Dermis microvascular lymphatic vessel endothelial cell (primary cell): ENCODE measurements around the gene PI4K2A. TPM values are rescaled to one million over a fixed set of nuclear protein-coding genes. Genes with fewer than 3 reads are reported as not detected.

ENCODE experiments used
- DNase-seq, 2 donors: peaks; one replicate each; pipeline versions ENCODE4 v3.0.0 to v3.0.0-alpha.2; 2010; ENCODE audit warnings: low read depth in 2 of 2
- total RNA-seq: library from RNA; depleted of rRNA; stranded (reverse); fragments of >200 nt; gene quantifications from 2 replicates; pipeline ENCODE4 v1.2.1, GENCODE V29; 2014

The PI4K2A gene
- total RNA-seq, 1 donor from 2014 or later, result 10.5 TPM

DNA sequence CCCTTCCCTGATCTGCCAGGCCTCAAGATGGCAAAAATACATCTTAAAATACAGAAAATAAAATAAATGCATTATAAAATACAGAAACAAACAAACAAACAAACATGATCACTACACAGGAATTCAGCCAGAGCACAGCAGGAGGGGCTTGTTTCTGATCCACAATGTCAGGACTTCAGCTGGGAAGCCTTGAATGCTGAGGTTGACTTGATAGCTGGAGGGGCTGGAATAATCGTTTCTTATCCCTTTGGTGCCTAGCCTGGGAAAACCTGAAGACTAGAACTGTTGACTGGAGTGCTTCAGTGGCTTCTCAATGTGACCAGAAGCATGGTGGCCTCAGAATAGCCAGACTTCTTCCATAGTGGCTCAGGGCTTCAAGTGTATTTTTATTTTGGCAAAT is 63.9 kb downstream of the PI4K2A start:
- DNase-seq, result no peak

DNA sequence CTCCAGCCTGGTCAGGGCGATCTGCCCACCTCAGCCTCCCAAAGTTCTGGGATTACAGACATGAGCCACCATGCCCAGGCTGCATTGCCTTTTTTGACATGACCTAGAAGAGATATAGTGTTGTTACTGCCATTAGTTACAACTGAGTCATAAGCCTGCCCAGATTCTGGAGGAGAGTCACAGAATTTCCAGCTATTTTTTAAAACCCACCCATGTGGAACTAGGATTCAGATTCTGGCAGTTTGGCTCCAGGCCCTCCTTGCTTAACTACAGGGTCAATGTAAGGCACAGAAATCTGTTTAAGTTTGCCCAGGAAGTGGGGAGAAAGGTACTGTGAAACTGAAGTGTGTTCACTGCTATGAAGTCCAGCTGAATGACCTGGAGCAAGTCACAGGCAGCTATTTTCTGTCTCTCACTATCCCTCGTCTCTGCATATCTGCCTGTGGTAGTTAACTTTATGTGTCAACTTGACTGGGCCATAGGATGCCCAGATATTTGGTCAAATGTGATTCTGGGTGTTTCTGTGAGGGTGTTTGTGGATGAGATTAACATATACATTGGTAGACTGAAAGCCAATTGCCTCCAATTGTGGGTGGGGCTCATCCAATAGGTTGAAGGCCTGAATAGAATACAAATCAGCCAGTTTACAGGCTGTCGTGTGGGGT is 64.7 kb downstream of the PI4K2A start:
- no peak for DNase-seq

DNA sequence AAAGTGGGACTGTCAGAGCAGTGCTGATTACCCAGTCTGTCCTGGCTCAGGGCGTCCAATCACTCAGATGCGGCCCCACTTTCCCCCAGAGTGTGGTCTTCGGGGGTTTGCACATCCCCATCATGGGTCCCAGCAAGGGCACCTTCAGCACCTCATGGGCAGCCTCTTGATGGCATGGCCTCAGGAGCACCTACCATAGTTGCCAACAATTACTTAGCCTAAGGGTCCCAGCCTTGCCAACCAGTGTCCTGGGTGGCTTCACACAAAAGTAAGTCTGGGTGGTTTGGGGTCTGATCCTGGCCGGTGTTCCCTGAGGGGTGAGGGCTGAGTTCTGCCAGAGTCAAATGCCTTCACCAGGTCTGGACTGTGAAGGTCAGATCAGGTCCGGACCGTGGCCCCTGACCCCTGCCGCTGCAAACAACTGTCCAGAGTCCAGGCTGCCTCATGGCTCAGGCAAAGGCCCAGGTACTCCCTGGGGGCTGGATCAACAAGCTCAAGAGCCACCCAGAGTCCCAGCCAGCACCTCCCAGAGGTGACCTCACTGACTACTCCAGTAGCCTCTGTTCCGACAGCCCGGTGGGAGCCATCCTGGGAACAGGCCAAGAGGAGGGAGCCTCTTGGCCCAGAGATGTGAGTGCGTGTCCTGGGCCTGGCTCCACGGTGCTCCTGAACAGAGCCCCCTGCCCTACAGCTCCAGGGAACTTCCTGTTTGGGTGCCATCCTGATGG is 66.8 kb downstream of the PI4K2A start:
- DNase-seq, result no peak

DNA sequence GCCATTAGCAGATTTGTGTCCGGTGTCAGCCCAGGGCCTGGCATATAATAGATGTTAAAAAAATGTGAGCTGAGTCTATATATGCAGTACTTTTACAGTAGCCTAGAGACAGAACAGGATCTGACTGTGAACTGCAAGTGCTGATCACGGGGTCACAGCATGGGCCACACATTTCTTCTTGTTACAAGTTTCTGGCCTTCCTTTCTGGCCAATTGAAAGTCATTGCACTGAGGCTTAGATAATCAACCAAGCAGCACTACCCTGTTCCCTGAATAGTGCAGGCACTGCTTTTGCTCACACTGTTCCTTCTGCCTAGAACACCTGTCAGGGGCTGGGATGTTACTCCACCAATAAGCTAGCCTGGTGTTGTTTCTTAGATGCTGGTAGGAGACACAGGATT is 67.7 kb downstream of the PI4K2A start:
- DNase-seq, result no peak

DNA sequence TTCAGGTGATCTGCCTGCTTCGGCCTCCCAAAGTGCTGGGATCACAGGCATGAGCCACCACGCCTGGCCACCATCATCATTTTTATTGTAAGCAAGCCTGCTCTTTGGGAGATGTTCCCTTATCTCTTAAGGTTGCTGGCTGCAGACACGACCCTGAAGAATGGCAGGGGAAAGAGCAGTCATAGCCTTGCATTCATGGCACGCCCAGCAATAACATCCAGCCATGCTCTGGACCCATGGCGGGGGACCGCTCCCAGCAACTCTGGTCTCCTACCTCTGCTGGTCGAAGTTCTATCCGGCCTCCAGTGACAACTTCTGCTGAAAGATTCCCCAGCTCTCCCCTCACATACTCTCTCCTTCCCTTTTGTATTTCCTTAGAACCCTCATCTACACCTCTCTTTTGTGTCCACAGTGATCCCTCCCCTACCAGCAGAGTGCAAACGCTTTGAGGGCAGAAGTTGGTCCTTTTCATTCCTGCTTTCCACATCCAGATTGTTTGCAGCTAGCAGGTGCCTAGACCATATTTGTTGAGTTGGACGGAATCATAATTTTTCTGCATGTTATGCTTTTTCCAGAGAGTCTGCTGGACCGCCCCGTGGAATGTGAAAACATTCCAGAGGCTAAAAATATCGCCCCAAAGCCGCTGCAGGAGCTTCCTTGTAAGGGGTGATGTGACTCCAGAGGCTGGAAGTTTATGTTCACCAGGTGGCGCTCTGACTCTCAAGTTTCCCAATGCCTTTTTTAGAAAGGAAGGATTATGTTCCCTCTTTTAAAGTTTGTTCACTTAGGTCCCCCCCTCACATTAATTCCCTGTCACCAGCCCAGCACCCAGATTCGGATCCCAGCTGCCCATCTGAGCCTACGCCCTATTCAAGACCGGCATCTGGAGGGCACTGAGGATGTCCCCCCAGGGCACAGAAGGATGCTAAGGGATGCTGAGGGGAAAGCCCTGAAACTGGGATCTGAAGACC is 68.8 kb downstream of the PI4K2A start:
- DNase-seq, result peak; percentile 51 to 65

DNA sequence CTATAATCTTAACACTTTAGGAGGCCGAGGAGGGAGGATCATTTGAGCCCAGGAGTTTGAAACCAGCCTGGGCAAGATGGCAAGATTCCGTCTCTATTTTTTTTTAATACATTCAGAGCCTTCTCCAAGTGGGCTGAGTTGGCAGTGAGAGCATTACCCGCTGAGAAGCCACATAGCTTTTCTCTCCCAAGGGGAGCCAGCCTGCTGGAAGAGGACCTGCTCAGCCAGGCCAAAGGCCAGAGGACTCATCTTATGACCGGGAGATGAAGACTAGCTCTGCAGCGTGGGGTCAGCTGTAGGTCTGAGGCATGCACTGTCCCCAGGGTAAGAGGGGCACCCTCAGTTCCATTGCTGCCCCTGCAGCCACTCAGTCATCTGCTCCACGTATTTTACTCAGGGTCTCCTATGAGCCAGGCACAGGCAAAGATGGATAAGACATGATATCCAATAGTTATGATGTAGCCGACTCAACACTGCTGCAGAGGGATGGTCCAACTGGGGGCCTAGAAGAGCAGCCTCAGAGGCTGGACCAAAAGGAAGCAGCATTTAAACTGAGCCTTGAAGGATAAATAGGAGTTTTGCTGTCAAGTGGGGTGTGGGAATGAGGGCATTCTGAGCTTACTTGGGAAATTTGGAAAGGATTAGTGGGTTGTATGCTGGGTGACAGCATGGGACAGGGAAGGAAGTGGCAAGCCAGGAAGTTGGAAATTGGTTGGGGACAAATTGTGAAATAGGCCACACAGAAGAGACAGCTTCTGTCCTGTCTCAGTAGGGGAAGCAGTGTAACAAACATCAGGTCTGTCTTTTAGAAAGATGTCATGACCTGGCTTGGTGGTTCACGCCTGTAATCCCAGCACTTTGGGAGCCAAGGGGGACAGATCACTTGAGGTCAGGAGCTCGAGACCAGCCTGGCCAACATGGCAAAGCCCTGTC is 71.4 kb downstream of the PI4K2A start:
- no peak for DNase-seq

DNA sequence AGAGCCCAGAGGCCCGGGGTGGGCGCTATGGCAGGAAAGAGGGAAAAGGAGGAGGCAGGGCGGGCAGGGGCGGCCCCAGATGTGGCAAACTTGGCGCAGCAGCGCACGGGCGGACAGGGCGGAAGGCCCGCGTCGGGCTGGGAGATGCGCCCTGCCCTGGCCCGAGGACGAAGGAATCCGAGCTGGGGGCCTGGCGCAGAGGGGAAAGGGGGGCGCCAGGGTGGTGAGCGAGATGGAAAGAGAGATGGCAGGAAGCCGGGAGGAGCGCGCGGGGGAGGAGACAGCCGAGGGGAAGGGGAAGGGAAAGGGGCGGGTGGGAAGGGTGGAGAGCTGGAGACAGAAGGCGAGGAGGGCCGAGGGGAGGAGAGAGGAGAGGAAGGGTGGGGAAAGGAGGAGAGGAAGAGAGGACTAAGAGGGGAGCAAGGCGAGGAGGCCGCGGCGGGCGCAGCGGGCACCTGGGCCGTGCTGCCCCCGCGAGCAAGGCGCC is 72.9 kb downstream of the PI4K2A start, which contains the start of gene MARVELD1:
MARVELD1 (plus strand) TSS at position 392 of the 487 bp plus-strand sequence. CDS start 147 bp downstream, outside the sequence.
- DNase-seq, result peak in 1 of 2 donors; percentile 64

DNA sequence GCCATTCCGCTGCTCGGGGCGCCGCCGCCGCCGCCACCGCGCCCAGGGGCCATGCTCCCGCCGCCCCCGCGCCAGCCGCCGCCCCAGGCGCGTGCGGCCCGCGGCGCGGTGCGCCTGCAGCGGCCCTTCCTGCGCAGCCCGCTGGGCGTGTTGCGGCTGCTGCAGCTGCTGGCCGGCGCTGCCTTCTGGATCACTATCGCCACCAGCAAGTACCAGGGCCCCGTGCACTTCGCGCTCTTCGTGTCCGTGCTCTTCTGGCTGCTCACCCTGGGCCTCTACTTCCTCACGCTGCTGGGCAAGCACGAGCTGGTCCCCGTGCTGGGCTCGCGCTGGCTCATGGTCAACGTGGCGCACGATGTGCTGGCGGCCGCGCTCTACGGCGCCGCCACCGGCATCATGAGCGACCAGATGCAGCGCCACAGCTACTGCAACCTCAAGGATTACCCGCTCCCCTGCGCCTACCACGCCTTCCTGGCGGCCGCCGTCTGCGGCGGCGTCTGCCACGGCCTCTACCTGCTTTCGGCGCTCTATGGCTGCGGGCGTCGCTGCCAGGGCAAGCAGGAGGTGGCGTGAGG is 73.4 kb downstream of the PI4K2A start:
- DNase-seq, result peak; percentile 50 to 84

DNA sequence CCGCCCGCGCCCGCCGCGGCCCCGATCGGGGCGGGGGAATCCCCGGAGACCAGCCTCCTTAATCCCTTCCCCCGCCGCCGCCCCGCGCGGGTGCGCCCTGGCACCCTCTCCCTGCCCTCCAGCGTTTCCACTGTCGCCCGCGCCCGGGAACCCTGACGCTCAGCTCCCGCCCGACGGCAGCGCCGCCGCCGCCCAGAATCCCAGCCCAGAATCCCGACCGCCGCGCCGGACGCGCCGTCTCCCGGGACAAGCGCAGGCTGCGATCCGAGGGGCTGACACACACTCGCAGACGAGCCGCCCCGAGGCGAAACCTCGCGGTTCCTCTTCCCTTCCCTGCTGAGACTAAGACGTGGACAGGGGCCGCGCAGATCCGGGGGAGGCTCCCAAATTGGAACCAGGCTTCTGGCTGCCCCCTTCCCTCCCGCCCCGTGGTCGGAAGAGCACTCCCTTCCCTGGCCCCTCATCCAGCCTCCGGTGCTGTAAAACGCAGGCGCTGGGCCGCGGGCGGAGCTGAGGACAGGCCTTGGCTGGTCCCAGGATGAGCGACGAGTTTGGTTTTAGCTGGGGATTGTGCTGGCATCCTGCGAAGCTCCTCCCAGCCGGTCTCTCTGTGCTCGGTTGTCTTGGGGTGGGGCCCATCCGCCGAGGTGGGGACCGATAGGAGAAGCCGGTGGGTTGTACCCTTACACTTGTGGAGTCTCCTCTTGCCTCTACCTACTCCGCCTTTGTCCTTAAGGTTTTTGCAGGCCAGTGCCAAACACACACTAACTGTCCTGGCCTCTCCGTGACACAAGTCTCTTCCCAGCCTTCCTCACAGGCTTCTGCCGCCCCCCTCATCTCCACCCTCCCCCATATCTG is 74.2 kb downstream of the PI4K2A start:
- DNase-seq, result peak in 1 of 2 donors; percentile 52

DNA sequence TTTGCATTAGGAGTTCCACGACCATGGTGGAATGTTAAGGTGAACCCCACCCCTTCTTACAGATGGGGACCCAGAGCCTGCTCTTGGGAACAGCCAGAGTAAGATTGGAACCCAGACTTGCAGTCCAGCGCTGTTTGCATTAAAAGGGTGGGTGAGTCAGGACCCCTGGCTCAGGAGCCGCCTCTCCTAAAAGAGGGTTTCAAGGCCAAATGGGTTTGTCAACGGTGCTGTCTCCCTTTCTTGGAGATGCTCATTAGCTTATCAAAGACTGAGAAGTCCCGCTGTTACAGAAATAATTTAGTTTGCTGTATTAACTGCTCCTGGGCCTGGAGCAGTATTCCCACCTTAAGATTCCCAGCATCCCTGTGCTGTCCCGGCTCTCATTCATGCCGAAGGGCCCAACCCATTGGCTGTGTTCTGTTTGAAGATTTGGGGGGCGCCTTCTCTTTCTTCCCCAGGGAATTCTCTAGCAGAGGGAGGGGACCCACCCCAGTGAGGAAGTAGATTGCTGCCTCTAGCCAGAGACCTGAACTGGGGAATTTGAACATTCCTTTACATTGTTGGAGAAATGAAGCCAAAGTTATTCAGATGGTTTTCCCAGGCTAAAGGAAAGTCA is 74.9 kb downstream of the PI4K2A start:
- no peak for DNase-seq

DNA sequence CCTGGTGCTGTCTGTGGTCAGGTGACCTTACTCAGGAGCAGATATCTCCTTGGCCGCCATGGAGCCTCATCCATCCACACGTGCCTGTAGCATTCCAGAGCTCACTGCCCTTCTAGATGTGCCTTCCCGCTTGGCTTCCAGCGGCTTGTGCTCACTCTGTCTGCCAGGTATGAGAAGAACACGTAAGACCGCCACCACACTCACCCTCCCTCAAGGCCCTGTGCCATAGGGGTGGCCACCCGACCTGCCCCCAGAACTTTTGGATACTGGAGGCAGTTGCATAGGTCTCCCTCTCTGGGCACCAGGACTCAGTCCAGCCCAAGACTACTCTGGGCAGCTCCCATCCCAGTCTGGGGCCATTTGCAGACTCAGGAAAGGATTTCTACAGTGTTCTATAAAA is 77.2 kb downstream of the PI4K2A start:
- DNase-seq, result no peak

DNA sequence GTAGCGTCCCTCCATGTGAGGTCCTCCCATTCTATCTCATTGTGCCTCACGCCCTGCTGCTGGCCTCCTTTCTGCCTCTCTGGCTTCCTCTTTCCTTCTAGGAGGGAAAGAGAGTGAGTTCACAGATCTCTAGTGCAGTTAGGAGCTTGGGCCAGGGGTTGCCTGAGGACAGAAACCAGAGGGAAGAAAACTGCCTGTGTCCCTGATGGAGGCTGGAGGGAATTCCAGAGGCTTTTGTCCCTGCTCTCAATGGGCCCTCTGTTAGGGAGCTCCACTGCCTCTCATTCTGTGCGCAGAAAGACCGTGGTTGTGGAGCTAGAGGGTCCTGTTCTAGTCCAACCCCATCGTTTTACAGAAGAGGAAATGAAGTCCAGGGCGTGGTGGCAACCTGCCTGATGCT is 77.7 kb downstream of the PI4K2A start:
- DNase-seq, result no peak

DNA sequence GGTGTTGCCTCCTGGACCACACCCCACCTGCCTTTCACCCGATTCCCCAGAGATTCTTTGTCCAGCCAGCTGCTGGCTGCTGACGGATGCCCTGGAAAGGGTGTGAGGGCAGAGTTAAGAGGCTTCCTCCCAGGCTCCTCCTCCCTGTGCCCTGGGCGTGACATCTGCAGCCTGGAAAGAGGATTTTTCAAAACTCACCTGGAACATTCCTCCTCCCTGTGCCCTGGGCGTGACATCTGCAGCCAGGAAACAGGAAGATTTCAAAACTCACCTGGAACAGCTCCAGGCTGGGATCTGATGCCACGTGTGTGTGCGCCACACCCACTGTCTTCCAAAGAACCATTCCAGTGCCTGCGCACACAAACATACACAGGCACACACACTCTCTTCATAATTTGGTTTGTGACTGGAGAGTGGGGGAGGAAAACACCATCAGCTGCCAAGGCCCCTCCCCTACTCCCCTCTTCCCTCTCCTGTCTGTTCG is 78.2 kb downstream of the PI4K2A start:
- DNase-seq, result peak in 1 of 2 donors; percentile 67

DNA sequence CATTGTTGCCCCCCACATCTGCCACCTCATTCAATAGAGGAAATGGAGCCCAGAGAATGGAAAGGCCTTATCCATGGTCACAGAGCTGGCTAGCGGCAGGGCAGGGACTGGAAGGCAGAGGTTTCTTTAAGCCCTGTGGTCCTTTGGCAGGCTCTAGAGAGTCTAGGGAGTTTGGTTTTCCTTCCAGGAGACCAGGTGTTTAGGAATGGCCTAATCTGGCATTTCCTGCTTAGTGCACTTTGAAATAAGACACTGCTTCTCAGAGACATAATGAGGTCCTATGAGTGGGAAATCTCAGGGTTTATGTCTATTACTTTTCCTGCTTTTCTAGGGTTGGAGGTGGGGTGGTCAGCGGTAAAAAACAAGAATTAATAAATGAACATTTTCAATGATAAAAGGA is 79.1 kb downstream of the PI4K2A start:
- no peak for DNase-seq

DNA sequence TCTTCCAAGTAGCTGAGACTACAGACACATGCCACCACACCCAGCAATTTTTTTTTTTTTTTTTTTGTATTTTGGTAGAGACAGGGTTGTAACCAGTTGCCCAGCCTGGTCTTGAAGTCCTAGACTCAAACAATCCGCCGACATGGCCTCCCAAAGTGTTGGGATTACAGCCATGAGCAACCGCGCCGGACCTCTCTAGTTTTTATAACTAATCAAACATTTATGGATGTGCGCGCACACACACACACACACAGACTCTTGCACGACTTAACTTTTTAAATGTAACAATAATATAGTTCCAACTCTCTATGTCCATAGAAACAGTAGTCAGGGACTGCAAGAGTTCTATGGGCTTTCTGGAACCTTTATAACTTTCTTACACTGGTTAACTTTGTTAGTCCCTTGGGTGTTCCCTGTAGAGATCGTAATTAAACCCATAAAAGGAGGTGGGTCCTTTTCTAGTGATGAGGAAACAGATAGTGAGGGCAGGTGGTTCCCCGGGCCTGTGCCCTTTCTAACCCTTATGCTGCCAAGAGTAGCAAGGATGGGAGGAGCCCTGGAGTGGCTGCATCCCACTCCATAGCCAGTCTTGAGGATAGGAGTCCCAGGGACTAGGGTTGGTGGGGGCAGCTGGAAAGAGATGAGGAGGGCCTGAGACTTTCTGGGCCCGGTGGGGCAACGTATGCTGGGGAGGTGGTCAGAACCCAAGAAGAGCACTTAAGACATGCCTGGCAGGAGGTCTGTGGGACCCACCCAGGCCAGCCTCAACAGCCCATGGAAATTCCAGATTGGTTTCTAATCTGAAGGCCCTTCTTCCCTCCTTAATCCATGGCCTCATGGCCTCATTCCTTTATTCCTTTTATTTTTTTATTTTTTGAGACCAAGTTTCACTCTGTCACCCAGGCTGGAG is 81.7 kb downstream of the PI4K2A start:
- DNase-seq, result no peak

DNA sequence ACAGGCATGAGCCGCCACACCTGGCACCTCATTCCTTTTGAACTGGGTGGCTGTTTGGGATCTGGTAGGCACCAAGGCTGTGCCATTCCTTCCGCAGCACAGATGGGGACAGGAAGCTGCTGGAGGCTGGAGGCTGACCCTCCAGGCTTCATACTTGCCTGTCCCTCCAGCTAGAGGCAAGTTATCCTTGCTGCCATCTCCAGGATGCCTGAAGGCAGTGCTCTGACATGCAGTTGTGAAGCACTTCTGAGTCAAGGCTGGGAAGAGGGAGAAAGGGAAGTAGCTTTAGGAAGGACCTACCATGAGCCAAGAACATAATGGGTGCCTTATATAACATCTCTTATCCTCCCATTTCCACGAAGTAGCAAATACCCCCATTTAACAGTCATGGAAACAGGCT is 82.5 kb downstream of the PI4K2A start:
- DNase-seq, result no peak

DNA sequence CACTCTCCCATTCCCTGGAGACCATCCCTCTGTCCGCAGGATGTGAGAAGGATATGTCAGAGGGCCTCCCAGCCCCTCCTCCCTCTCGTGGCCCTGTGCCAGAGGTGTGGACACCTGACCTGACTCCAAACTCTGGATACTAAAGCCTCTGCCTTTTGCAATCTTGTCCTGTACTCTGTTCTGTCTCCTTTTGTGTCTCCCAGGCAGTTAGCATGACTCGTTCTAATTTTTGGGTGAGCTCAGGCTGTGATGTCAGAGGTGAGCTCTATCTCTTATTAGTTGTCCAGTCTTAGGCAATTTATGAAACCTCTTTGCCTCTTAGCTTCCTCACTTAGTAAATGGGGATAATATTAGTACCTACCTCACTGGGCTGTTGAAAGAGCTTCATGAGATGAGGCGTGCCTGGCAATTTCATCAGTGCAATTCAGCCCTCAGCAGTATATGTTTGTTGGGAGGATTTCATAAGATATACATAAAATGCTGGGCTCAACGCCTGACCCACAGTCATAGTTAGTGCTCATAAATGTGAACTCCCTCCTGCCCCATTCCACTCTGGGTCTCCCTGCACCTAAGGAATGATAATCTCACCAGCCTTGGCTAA is 84.0 kb downstream of the PI4K2A start:
- DNase-seq, result no peak
